Astrocyte of the cerebellum (primary cell): Measurements from ENCODE around the gene PCYOX1L.

Source experiments
- DNase-seq: peaks from one replicate; pipeline ENCODE4 v3.0.0-alpha.2; 2011; ENCODE audit warnings: low read depth
- H3K4me3 ChIP-seq: 2 replicates; pipeline ENCODE4 v1.5.1; 2011; ENCODE audit warnings: mild to moderate bottlenecking, low read depth, low read length, moderate library complexity
- CTCF ChIP-seq: IDR thresholded peaks from 2 replicates; pipeline ENCODE4 v1.5.1; 2012; ENCODE audit warnings: low read length, low read depth, moderate library complexity, mild to moderate bottlenecking; ENCODE audit errors: missing control alignments
- in situ Hi-C: cut with HindIII; loops from 2 replicates; pipeline ENCODE4 v1.10.0; 2017; ENCODE audit warnings: low sequenced_read_pairs

The PCYOX1L gene

GRCh38 chr5:149333711-149334443 lies 24.0 kb upstream of the PCYOX1L start:
- H3K4me3 ChIP-seq: no peak overlapping the region
- in situ Hi-C loops: no loop called here
- DNase-seq: no peak
- TF ChIP-seq CTCF: no peak

- no peak overlapping the region for H3K4me3 ChIP-seq
- TF ChIP-seq CTCF: no peak
- in situ Hi-C loops: no loop called here
- DNase-seq: no peak
These were observed 20.1 kb upstream of the PCYOX1L start for GRCh38 chr5:149337736-149338135.

DNA sequence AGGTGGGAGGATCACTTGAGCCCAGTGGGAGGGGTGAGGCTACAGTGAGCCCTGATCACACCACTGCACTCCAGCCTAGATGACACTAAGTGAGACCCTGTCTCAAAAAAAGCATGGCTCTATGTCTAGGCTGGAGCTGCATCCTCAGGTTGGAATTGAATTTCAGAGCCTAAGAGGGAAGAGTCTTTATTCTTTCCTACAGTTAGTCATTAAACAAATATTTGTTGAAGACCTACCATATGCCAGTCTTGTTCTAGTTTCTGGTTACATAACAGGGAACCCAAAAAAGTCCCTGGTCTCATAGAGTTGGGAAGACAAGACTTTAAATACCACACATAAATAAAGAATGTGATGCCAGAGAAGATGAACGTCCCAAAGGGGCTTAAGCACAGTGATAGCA lies 19.5 kb upstream of the PCYOX1L start:
- in situ Hi-C loops: no loop called here
- H3K4me3 ChIP-seq: no peak overlapping the region
- DNase-seq: no peak
- TF ChIP-seq CTCF: no peak

DNA sequence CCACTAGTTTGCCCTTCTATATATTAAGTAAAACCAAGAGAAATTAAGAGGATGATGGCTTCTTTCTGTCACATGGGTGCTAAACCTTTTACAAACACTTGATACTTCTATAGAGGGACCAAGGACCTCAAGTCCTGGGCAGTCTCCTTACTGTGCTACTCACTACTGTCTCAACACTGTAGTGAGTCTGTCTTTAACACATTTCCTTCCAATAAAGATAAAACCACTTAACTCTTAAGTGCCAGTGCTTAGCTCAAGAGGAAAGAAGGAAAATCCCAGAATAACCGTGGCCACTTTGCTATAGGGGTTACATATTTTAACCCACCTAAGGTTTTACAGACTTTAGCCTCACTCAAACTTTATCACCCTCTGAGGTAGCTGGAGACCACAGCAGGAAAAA lies 16.9 kb upstream of the PCYOX1L start:
- in situ Hi-C loops: no loop called here
- no peak for TF ChIP-seq CTCF
- DNase-seq: no peak
- no peak overlapping the region for H3K4me3 ChIP-seq

- in situ Hi-C loops: no loop called here
- H3K4me3 ChIP-seq: no peak overlapping the region
- DNase-seq: no peak
- no peak for TF ChIP-seq CTCF
These were observed 16.0 kb upstream of the PCYOX1L start for GRCh38 chr5:149341876-149342275.

- DNase-seq: no peak
- in situ Hi-C loops: no loop called here
- no peak overlapping the region for H3K4me3 ChIP-seq
- no peak for TF ChIP-seq CTCF
These were observed 13.7 kb upstream of the PCYOX1L start for GRCh38 chr5:149344151-149344550.
